Measurements from ENCODE around the gene SARS1. TPM values are rescaled to one million over a fixed set of nuclear protein-coding genes. Genes with fewer than 3 reads are reported as not detected.
A peak's percentile ranks its signal among the peaks of the same experiment; 100 is the strongest.

The SARS1 gene
- total and polyA plus RNA-seq, 2 of the 13 experiments (the other 11 are each of a cell fraction or from before 2014, with no cell fraction given): 103 to 134 TPM

DNA sequence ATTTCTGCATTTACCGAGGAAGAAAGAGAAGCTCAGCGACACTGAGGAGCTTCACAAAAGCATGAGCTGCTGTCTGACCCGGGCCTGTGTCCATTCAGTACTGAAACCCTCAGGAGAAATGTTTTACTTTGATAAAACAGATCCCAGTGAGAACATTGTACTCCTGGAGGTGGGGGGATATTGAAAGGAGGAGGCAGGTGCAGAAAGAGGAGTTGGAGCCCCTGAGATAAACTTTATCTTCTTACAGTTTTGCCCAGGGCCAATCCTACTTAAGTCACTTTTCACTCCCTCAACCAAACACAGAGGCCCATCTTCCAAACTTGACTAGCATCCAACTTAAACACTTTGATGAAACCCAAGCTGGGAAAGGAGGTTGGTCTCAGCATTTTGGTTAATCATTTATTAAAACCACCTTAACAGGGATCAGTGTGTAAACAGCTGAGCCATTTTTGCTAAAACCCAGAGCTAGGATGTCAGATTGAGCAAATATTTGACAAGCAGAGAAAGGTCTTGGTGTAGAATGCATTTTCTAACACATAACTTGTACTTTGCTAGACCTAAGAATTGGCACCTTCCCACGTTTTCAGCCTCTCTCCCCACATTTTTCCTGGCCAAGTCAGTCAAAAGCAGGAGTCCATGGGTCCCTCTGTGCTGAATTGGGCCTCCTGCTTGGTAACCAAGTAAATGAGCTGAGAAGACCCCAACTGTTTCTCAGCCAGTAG, 32.5 kb upstream of the SARS1 start (continued):
- TF ChIP-seq MIXL1 (CRISPR knock-in tag; IDR thresholded peaks at IDR 0.05) (peak; percentile 70; the same call in 1 of the 2 replicates), MYNN (CRISPR knock-in tag; IDR thresholded peaks at IDR 0.05; ENCODE audit: low read depth) (no peak), NCOA2 (CRISPR knock-in tag; IDR thresholded peaks at IDR 0.05) (peak; percentile 69), EP300 (IDR thresholded peaks at IDR 0.05; ENCODE audit: low read depth in 2 of 2, low read length in 2 of 2) (peak in 1 of 2 experiments; percentile 87; a peak in 2 of 4 replicates), EP300 (CRISPR knock-in tag; IDR thresholded peaks at IDR 0.05; ENCODE audit: borderline replicate concordance) (no peak; the same call in 1 of the 2 replicates), TBX2 (CRISPR knock-in tag; IDR thresholded peaks at IDR 0.05; ENCODE audit: borderline replicate concordance) (peak; percentile 92), MYC (CRISPR knock-in tag; IDR thresholded peaks at IDR 0.05; ENCODE audit: borderline replicate concordance) (no peak), STAG1 (CRISPR knock-in tag; IDR thresholded peaks at IDR 0.05) (no peak), RAD51 (IDR thresholded peaks at IDR 0.05; ENCODE audit: borderline replicate concordance) (no peak), ZNF83 (CRISPR knock-in tag; IDR thresholded peaks at IDR 0.05; ENCODE audit: borderline replicate concordance) (no peak), SRF (IDR thresholded peaks at IDR 0.05; ENCODE audit: low read depth, low read length) (0 out of 2 replicates have a peak, but pooled peaks have one; percentile 30), HHEX (CRISPR knock-in tag; IDR thresholded peaks at IDR 0.05) (no peak), ZNF292 (CRISPR knock-in tag; IDR thresholded peaks at IDR 0.05; ENCODE audit: borderline replicate concordance, low read depth) (peak; percentile 58; the same call in 1 of the 2 replicates), MLLT10 (CRISPR knock-in tag; IDR thresholded peaks at IDR 0.05) (no peak), NR2F2 (IDR thresholded peaks at IDR 0.05; ENCODE audit: borderline replicate concordance, low read depth) (peak; percentile 75; the same call in 1 of the 2 replicates), JUNB (CRISPR knock-in tag; IDR thresholded peaks at IDR 0.05; ENCODE audit: borderline replicate concordance) (no peak), ZNF569 (CRISPR knock-in tag; IDR thresholded peaks at IDR 0.05; ENCODE audit: borderline replicate concordance) (no peak), SIX4 (CRISPR knock-in tag; IDR thresholded peaks at IDR 0.05) (peak; percentile 86), PHF21A (CRISPR knock-in tag; IDR thresholded peaks at IDR 0.05) (peak; percentile 89), ISX (CRISPR knock-in tag; conservative IDR thresholded peaks at IDR 0.05) (no peak), HOXD1 (CRISPR knock-in tag; IDR thresholded peaks at IDR 0.05) (peak; percentile 62; the same call in 1 of the 2 replicates)
- TF ChIP-seq, protein P1, sequence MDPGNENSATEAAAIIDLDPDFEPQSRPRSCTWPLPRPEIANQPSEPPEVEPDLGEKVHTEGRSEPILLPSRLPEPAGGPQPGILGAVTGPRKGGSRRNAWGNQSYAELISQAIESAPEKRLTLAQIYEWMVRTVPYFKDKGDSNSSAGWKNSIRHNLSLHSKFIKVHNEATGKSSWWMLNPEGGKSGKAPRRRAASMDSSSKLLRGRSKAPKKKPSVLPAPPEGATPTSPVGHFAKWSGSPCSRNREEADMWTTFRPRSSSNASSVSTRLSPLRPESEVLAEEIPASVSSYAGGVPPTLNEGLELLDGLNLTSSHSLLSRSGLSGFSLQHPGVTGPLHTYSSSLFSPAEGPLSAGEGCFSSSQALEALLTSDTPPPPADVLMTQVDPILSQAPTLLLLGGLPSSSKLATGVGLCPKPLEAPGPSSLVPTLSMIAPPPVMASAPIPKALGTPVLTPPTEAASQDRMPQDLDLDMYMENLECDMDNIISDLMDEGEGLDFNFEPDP (CRISPR knock-in tag; conservative IDR thresholded peaks at IDR 0.05): no peak
- TF ChIP-seq, protein P2, sequence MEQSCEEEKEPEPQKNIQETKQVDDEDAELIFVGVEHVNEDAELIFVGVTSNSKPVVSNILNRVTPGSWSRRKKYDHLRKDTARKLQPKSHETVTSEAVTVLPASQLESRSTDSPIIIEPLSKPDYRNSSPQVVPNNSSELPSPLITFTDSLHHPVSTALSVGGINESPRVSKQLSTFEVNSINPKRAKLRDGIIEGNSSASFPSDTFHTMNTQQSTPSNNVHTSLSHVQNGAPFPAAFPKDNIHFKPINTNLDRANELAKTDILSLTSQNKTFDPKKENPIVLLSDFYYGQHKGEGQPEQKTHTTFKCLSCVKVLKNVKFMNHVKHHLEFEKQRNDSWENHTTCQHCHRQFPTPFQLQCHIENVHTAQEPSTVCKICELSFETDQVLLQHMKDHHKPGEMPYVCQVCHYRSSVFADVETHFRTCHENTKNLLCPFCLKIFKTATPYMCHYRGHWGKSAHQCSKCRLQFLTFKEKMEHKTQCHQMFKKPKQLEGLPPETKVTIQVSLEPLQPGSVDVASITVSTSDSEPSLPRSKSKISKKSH (CRISPR knock-in tag; IDR thresholded peaks at IDR 0.05; ENCODE audit: borderline replicate concordance): no peak
- TF ChIP-seq, protein P3, sequence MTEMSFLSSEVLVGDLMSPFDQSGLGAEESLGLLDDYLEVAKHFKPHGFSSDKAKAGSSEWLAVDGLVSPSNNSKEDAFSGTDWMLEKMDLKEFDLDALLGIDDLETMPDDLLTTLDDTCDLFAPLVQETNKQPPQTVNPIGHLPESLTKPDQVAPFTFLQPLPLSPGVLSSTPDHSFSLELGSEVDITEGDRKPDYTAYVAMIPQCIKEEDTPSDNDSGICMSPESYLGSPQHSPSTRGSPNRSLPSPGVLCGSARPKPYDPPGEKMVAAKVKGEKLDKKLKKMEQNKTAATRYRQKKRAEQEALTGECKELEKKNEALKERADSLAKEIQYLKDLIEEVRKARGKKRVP (CRISPR knock-in tag; IDR thresholded peaks at IDR 0.05): no peak
- TF ChIP-seq, protein P4, sequence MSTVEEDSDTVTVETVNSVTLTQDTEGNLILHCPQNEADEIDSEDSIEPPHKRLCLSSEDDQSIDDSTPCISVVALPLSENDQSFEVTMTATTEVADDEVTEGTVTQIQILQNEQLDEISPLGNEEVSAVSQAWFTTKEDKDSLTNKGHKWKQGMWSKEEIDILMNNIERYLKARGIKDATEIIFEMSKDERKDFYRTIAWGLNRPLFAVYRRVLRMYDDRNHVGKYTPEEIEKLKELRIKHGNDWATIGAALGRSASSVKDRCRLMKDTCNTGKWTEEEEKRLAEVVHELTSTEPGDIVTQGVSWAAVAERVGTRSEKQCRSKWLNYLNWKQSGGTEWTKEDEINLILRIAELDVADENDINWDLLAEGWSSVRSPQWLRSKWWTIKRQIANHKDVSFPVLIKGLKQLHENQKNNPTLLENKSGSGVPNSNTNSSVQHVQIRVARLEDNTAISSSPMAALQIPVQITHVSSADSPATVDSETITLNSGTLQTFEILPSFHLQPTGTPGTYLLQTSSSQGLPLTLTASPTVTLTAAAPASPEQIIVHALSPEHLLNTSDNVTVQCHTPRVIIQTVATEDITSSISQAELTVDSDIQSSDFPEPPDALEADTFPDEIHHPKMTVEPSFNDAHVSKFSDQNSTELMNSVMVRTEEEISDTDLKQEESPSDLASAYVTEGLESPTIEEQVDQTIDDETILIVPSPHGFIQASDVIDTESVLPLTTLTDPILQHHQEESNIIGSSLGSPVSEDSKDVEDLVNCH (CRISPR knock-in tag; IDR thresholded peaks at IDR 0.05): no peak

All from HepG2 (cell line).